NCI-H1436 treated with DMSO at 0.1 percent for 48 hours (cell line): ENCODE measurements around the gene MARCHF9.

ENCODE experiments used
- DNase-seq: peaks from one replicate; lab custom pipeline; 2025; lab: John Stamatoyannopoulos, UW

Gene MARCHF9

DNA sequence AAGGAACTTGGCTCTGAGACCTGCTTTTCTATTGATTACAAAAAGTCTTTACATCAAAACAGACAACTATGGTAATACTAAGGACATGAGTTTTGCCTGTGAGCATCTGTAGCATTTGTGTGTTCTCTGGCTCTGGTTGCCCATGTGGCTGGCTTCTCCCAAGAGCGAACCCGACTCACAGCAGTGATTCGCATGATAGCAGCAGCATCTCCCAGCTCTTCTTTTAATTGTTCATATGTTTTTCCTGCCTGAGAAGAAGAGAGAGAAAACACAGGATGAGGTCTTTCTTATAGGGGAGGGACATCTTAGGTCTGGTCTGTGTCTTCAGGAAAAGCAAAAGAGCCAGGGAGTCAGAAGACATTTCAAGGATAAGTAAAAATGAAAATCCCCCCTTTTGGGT is 46.1 kb downstream of the MARCHF9 start:
- no peak for DNase-seq

DNA sequence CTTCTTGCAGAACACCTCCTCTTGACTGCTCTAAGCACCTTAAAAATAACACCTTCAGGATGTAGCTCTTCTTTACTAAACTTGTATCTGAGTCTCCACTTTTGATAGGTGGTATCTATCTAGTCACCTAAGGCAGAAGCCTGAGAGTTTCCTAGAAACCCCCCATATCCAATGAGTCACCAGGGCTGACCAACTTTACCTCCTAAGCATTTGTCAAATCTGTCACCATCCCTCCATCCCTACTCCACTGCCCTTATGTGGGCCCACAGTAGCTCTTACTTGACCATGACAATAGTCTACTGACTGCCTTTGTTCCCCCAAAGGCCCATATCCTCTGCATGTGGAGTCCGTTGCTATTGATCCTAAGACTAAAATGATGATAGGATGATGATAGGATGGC is 47.7 kb downstream of the MARCHF9 start:
- no peak for DNase-seq

DNA sequence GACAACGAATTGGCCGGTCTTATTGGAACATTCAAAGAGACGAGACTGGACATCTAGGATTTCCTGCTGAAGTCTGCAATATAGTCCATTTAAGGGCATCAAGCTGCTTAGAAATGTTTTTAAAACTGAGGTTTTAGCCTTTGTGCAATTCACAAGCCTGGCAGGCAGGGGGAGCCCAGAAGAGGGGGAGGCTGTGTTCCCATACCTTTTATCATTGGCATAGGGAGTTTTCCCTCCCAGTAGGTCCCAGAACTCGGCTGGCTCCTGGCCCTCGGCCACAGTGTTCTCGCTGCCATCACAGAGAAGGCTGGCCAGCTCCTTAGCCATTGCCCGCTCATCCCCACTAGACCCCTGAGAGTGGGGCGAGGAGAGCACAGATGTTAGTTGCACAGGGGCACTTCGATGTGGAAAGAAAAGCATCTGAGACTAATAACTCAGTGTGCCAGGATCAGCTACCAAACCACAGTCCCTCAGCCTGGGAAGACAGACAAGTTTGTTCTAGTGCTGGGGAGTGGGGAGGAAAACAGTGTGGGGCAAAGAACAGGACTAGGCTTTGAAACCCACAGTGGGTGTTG is 48.5 kb downstream of the MARCHF9 start:
- DNase-seq, result peak; percentile 23

DNA sequence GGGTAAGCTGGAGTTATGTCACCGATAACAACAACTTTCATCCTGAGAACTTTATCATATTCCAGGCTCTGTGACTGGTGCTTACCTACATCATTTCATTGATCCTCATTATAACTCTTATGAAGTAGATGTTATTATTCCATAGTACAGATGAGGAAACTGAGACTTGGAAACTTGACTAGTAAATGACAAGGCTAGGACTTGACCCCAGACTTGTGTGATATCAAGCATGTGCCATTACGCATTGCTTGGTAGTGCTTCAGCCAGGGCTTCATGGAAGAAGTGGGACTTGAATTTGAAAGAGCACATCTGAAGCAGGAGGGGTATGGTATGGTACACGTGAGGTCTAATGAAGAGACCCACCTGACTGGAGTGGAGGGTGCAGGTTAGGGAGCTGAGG is 51.8 kb downstream of the MARCHF9 start:
- DNase-seq, result no peak

DNA sequence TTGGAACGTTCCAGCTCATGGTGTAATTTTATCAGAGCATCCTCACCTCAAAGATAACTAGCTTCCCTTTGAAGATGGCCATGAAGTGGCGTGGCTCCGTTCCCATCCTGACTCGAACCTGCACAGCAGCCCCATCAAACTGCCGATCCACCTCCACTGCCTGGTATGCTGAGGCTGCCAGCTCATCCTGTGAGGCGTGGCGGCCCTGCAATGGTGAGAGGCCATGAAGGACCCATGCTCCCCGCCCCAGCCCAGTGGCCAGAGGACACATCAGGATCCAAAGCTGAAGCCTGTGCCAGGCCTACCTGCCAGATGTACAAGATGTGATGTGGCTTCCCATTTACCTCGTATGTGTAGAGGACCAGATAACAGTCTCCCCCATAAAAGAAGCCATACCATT is 52.4 kb downstream of the MARCHF9 start:
- DNase-seq, result no peak

DNA sequence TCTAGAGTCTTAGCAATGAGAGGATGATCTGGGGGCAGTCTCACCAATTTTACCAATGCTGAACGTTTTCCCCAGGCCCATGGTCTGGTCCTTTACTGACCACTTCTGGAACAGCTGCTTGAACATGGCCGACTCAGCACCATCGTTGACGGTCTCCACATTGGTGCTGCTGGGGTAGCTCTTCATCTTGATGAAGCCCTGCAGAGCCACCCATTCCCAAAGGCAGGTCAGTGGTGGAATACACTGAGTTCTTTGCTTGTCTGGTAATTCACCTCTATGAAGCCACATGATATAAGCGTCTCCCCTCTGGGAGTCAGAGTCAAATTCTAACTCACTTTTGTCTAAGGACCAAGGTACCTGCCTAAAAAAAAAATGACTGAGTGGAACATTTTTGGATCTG is 53.4 kb downstream of the MARCHF9 start:
- DNase-seq, result no peak

DNA sequence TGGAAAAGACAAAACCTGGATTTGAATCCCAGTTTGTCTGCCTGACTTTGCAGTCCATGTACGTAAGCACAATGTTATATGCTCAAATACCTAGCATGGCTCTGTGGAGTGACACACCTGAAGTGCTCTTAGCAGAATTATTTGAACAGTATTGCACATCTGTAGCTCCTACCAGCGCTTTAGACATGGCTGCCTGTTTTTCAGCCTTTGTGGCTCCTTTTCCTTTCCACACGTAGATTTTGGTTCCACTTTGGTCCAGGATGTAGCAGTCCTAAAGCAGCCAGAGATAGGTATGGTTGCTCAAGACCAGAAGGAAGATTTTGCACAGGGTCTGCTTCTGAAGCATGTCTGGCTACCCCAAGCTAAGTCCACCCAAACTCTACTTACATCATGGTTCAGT is 54.5 kb downstream of the MARCHF9 start:
- DNase-seq, result no peak
